ENCODE data around the gene SHC2.

- no peak for TF ChIP-seq CTCF (tag by site-specific recombination; IDR thresholded peaks at IDR 0.05)
- no peak for TF ChIP-seq ZNF239 (tag by site-specific recombination; IDR thresholded peaks at IDR 0.05)
- no peak for TF ChIP-seq ZNF266 (tag by site-specific recombination; IDR thresholded peaks at IDR 0.05; ENCODE audit: low read depth)
- TF ChIP-seq PRDM6 (tag by site-specific recombination; IDR thresholded peaks at IDR 0.05), result no peak
- TF ChIP-seq ZNF155 (tag by site-specific recombination; IDR thresholded peaks at IDR 0.05), result no peak
- no peak for TF ChIP-seq YY1 (tag by site-specific recombination; IDR thresholded peaks at IDR 0.05)
- TF ChIP-seq ZNF555 (tag by site-specific recombination; conservative IDR thresholded peaks at IDR 0.05), result no peak
- no peak for TF ChIP-seq ZNF416 (tag by site-specific recombination; IDR thresholded peaks at IDR 0.05)
- no peak for TF ChIP-seq TRIM28 (IDR thresholded peaks at IDR 0.05; ENCODE audit: borderline replicate concordance, low read length)
These were observed 9.9 kb upstream of the SHC2 start for GRCh38 chr19:470701-471100.

Measured in HEK293 (cell line).